OCI-LY1 (cell line): ENCODE data around the gene RNF144B.
"Not testable (repeated sequence)": the region's sequence is repeated elsewhere in the genome, so short reads cannot be mapped to it uniquely, and the experiment has no call there.

Experiments used
- CTCF ChIP-seq: fragments of 200-600 bp; sonication (generic), shearing (Covaris generic); IDR thresholded peaks from 2 replicates; pipeline ENCODE4 v1.5.1; 2017; ENCODE audit warnings: mild to moderate bottlenecking, antibody characterized with exemption, low read length, moderate library complexity, mixed read lengths
- EZH2 ChIP-seq: fragments of 200-600 bp; sonication (generic), shearing (Covaris generic); IDR thresholded peaks from 2 replicates; pipeline ENCODE4 v1.8.0; 2017; ENCODE audit warnings: borderline replicate concordance, mixed run types, mild to moderate bottlenecking, antibody characterized with exemption, low read length, moderate library complexity, mixed read lengths

GRCh38 chr6:18404965-18405364, 17.8 kb downstream of the RNF144B start:
- not testable (repeated sequence) for TF ChIP-seq CTCF, EZH2
